Progenitor cell of endocrine pancreas (in vitro differentiated cells): ENCODE results near the gene LYRM1. TPM values are rescaled to one million over a fixed set of nuclear protein-coding genes. Genes with fewer than 3 reads are reported as not detected.

ENCODE experiments used
- DNase-seq: peaks from one replicate; pipeline ENCODE4 v3.0.0; 2021; ENCODE audit warnings: low spot score; ENCODE audit not compliant: unreplicated experiment
- H3K27ac Mint-ChIP-seq: 2 replicates; pipeline ENCODE4 v1.8.0; 2021; ENCODE audit warnings: mild to moderate bottlenecking, moderate library complexity, mixed read lengths
- H3K27me3 Mint-ChIP-seq: 2 replicates; pipeline ENCODE4 v1.8.0; 2021; ENCODE audit warnings: mixed read lengths
- H3K36me3 Mint-ChIP-seq: 2 replicates; pipeline ENCODE4 v1.8.0; 2022; ENCODE audit warnings: mixed read lengths; ENCODE audit not compliant: insufficient read depth
- H3K4me1 Mint-ChIP-seq: 2 replicates; pipeline ENCODE4 v1.8.0; 2021; ENCODE audit warnings: low read depth, mixed read lengths
- H3K4me3 Mint-ChIP-seq: 2 replicates; pipeline ENCODE4 v1.8.0; 2021; ENCODE audit warnings: low read depth, mild to moderate bottlenecking, moderate library complexity, mixed read lengths
- H3K9me3 Mint-ChIP-seq: 2 replicates; pipeline ENCODE4 v1.8.0; 2021; ENCODE audit warnings: low read depth, mixed read lengths
- total RNA-seq: library from RNA; stranded (reverse); gene quantifications from 2 replicates; pipeline ENCODE4 v1.2.1, GENCODE V29; 2021
- TF ChIP-seq, protein P1 (sequence below): fragments of 200-600 bp; sonication (generic); IDR thresholded peaks from one replicate; pipeline ENCODE4 v1.5.0; 2021; ENCODE audit warnings: antibody characterized with exemption, mild to moderate bottlenecking; ENCODE audit not compliant: unreplicated experiment

LYRM1 gene
- total RNA-seq, 1 donor from 2014 or later, result 34.2 TPM

DNA sequence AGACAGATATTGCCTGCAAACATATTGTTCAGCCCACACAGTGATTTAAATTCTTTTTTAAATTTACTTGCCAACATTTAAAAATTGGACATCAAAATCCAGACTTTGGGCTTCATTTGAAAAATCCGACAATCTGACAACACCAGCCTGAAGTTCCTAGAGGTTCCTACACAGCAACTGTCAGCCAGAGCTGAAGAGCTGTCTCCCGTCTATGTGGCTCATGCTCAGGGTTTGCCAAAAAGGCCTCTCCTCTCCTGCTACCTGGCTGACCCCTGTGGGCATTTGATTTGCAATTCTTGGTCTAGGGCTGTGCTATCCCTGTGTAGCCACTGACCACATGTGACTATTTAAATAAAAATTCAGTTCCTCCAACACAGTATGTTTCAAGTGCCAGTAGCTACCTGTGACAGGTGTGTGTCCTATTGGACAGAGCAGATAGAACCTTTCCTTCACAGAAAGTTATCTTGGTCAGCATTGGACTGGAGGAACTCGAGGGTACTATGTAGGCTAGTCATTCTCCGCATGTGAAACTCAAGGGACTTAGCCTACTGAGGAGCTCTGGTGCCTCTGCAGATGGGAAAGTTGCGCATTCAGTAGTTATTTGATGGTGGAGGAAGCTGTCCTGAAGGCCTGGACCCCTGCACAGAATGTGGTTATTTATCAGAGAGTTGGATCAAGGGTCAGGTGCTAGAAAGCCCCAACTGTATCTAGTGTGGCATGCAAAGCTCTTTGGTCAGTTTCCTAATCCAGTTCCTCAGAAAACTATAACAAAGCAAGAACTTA is 2.7 kb downstream of the LYRM1 start:
- Mint-ChIP-seq H3K4me1 (peaks cover 56% of the 10 kb centered on the region), H3K4me3 (no peak overlapping the region), H3K9me3 (no peaks in the 10 kb centered on the region), H3K36me3 (peaks cover 1% of the 10 kb centered on the region), H3K27me3 (no peaks in the 10 kb centered on the region), H3K27ac (peak overlapping the region; percentile 77)
- TF ChIP-seq, protein P1, sequence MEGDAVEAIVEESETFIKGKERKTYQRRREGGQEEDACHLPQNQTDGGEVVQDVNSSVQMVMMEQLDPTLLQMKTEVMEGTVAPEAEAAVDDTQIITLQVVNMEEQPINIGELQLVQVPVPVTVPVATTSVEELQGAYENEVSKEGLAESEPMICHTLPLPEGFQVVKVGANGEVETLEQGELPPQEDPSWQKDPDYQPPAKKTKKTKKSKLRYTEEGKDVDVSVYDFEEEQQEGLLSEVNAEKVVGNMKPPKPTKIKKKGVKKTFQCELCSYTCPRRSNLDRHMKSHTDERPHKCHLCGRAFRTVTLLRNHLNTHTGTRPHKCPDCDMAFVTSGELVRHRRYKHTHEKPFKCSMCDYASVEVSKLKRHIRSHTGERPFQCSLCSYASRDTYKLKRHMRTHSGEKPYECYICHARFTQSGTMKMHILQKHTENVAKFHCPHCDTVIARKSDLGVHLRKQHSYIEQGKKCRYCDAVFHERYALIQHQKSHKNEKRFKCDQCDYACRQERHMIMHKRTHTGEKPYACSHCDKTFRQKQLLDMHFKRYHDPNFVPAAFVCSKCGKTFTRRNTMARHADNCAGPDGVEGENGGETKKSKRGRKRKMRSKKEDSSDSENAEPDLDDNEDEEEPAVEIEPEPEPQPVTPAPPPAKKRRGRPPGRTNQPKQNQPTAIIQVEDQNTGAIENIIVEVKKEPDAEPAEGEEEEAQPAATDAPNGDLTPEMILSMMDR, result no peak
- DNase-seq, result no peak

DNA sequence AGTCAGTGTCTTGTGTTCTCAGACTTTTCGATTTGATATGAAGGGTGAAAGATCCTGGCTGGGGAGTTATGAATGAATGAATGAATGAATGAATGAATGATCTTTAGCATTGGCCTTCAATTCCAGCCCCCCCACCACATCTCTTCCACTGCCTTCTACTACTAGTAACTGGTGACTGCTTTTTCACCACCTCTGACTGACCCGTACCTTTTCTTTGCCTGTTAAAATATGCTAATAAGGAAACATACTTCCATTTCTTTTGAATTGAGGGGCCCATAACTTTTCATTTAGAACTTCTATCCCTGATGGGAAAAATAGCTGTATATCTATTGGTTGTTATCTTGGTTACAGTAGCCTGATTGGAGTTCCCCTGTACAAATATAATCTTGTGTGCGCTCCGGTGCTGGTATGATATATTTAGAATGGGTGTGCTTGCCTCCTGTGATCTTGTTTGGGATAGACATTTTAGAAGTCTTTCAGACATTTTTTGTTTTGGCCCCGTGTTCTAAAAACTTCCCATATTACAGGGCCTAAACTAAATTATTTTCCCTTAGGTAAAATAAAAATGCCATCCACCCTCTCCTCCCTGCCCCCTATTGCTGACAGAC is 3.4 kb downstream of the LYRM1 start:
- TF ChIP-seq, protein P1, result no peak
- Mint-ChIP-seq H3K4me3 (no peak overlapping the region), H3K9me3 (no peaks in the 10 kb centered on the region), H3K27me3 (no peaks in the 10 kb centered on the region), H3K4me1 (peaks cover 49% of the 10 kb centered on the region), H3K36me3 (peaks cover 1% of the 10 kb centered on the region), H3K27ac (peak overlapping the region; percentile 57)
- DNase-seq, result no peak

DNA sequence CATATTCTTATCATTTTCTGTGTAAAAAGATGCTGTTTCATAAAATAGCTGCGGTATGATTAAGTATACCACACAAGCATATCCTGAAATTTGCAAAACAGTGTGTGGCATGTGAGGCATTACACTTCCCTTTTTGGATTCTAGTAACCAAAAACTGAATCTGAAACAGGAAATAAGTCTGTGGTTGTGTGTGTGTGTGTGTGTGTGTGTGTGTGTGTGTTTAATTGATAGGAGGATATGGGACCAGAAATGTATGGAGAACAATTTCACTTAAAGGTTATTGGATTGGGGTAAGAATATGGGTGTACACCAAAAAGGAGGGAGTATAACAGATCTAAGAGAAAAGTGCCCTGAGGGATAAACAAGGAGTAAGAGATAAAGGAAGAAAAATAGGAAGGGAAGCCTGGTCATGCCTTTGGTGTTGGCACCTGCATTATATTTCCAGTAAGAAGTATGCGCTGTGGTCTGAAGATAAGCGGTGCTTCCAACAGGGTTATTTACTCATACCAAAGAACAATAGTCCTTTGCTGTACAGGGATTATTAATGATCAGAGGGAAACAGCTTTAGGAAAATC is 4.0 kb downstream of the LYRM1 start:
- TF ChIP-seq, protein P1, result no peak
- Mint-ChIP-seq H3K9me3 (no peaks in the 10 kb centered on the region), H3K36me3 (peaks cover 1% of the 10 kb centered on the region), H3K27me3 (no peaks in the 10 kb centered on the region), H3K4me3 (no peak overlapping the region), H3K4me1 (peaks cover 45% of the 10 kb centered on the region), H3K27ac (peak overlapping the region; percentile 86)
- DNase-seq, result no peak

DNA sequence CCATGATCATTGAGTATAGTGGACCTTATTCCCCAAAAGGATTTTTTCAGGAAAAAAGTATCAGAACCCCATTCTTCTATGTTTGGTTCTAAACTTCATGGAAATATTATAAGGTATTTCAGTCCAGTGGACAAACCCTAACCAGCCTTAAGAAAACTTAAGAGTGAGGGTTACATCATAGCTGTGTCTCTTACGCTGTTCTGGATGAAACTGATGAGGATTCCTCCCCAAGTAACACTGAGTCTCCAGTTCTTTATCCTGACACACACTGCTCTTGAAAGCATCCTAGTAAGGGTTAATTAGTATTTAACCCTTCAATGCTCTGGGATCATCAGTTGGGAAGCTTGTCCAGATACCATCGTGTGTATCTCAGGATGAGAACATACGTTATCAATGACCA is 5.0 kb downstream of the LYRM1 start:
- H3K27ac Mint-ChIP-seq, result no peak overlapping the region
- DNase-seq, result no peak
- no peak overlapping the region for H3K4me3 Mint-ChIP-seq
- peaks cover 45% of the 10 kb centered on the region for H3K4me1 Mint-ChIP-seq
- no peaks in the 10 kb centered on the region for H3K27me3 Mint-ChIP-seq
- peaks cover 1% of the 10 kb centered on the region for H3K36me3 Mint-ChIP-seq
- TF ChIP-seq, protein P1, result no peak
- no peaks in the 10 kb centered on the region for H3K9me3 Mint-ChIP-seq

DNA sequence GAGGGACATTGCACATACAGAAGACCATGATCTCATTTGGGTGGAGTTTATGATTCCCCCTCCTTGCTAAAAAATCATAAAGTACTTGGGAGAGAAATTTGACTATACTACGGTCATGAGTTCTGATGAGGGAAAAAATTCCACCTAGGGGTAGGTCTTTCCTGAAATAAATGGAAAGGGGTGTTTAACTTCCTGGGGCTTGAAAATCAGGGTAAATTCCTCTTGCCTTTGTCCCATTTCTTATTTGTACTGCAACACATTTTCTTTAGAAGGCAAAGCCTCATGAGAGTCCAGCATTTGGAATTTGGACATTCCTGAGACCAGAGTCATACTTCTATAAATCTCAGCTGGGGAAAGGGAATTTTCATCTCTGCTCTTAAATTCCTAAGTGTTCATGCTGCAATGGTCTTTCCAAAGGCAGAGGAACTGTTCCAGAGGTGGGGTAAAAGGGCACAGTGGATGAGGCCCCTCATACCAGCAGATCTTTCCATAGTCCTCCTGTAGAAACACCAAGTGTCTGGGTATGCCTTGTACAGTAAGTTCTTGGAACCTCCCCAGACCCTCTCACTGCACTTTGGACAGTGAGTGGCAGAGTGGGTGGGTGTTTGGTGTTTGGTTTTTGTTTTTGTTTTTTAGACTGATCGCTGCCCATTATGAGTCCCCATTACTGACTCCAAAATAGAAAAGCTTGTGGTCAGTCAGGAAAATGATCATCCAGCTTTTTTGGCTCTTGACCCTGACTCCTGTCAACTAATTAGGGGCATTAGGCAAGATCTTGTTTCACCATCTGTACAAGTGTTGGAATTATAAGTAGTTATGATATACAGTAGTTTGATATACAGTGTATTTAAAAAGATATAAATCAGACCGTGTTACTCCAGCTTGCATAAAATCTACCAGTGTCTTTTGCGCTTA is 6.0 kb downstream of the LYRM1 start:
- H3K36me3 Mint-ChIP-seq, result peaks cover 1% of the 10 kb centered on the region
- H3K27me3 Mint-ChIP-seq, result no peaks in the 10 kb centered on the region
- peaks cover 39% of the 10 kb centered on the region for H3K4me1 Mint-ChIP-seq
- no peak overlapping the region for H3K27ac Mint-ChIP-seq
- H3K9me3 Mint-ChIP-seq, result no peaks in the 10 kb centered on the region
- TF ChIP-seq, protein P1, result no peak
- no peak for DNase-seq
- H3K4me3 Mint-ChIP-seq, result no peak overlapping the region
